ENCODE measurements around the gene C4BPA.

The C4BPA gene

DNA sequence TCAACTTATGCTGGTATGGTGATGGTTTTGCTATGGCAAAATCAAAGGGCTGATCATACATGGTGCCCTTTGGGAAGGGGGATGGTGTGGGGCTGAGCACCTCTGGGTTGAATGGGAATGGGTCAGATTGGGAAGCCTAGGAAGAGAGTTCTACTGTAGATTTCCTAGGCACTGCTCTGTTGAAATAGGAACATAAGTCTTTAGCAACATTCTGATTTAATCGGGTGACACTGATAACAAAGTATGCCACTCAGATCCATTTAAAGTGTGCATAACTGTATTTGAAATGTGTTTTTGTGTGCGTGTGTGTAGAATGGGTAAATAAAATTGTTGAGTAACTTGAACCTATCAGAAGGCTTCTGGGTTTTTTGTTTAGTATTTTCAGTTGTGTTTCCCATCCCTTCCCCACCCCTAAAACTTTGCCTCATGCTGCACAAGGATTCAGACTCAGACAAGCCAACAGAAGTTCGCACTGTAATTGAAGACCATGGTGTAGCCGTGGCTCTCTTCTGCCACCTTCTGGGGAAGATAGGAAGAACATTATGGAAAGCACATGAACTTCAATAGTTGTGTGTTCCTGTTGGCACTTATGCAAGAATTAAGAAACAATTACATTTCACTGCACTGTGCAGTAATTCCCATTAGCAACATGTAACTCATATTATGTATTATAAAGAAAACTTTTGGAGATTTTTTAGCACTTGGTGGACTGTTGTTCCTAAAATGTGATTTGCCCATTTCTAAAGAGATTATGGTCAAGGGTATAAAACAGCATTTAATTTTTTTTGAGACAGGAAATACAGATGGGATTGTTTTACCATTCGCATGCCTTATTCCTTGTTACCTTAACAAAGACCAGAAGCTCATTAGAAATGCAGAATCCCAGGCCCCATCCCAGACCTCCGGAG, 26.3 kb upstream of the C4BPA start:
- DNase-seq (ENCODE audit: low read depth) = peak; percentile 29

DNA sequence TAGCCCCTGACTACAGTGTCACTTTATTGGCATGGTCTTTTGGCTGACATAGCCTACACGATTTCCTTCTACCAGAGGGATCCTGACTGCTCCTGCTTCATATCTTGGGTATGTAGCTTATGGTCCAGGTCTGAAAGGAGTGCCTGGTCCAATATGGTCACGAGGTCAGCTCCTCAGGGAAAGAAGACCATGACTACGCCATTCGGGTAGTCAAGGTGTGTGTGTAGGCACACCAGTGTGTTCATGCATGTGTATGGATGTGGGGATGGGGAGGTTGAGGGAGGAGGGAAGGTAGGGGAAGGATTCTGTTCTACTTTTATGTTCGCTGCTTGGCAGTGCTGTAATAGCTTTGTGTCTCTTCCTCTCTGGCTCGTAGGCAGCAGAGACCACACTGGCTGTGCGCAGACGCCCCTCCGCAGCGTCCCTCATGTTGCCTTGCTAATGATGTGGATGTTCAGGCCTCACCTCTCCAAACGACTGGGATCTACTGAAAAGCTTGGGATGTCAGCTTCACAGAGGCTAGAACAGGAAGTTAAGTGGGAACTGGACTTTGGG, 25.4 kb upstream of the C4BPA start:
- no peak for DNase-seq (ENCODE audit: low read depth)

- no peak for DNase-seq (ENCODE audit: low read depth)
Measured at GRCh38 chr1:207079706-207080241, 24.3 kb upstream of the C4BPA start.

GRCh38 chr1:207081088-207081487, 22.9 kb upstream of the C4BPA start:
- DNase-seq (ENCODE audit: low read depth) = no peak

DNA sequence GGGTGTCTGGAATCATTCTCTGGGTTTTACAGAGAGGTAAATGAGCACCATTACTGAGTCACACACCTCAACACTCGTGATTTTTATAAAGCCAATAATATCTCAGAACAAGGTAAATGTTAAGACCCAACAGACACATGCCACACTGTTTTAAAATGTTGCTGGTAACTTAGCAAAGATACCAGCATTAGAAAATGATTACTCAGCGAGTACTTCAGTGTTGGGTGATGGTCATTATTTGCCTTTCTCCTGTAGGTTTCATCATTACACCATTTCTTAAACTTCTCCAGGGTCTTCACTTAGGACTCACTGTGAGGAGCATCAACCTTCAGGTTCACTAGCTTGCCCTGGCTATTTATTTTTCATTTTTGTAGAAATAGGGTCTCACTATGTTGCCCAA, 22.2 kb upstream of the C4BPA start:
- DNase-seq (ENCODE audit: low read depth) = no peak

DNA sequence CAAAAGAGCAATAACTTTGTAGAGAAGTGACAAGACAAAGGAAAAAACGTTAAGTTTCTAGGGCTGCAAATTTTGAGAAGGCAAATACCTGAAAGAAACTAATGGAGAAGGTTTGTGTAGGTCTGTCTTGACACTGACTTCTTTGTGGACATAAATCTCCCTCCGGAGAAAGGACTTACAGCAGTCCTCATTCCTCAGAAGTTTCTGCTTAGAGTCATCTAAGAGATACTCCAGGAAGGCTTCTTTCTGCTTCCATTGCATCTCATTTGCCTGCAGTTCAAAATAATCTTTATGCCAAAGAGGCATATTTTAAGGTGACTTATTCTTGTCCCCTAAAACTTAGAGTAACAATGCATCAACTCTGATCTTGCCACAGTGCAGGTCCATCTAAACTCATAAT, 19.8 kb upstream of the C4BPA start:
- DNase-seq (ENCODE audit: low read depth) = no peak

GRCh38 chr1:207084701-207085180, 19.3 kb upstream of the C4BPA start:
- peak; percentile 13 for DNase-seq (ENCODE audit: low read depth)

DNA sequence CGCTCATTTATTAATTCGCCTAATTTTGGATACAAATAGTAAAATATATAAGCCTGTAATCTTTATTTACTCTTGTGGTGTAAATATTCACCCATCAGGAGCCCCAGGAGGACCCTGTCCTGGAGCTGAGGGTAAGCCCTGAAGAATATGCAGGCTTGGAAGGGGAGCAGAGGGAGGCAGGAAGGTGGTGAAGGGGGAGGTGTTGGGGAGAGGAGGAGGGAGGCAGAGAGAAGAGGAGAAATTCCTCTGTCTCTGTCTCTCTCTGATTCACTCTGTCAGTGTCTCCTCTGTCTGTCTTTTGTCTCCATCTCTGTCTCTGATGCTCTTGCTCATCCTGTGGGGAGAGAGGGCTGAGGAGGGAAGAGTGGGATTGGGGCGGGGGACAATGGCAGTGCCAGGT, 18.1 kb upstream of the C4BPA start:
- no peak for DNase-seq (ENCODE audit: low read depth)

DNA sequence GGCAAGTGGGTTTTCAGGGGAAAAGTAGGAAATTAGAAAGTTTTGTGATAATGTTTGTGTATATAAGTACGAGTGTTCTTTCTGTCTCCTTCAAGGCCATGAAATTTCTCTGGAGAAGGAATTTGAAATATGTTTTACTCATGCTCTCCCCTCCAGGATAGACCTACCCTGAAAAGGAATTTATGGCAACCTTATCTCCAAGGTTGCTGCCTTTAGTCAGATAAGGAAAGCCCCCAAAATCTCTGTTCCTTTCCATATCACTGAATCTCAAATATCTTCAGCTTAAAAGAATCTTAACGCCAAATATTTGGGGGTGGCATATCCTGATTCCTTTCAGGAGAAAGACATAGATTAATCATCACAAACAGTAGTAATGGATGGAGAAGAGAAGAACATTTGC, 15.9 kb upstream of the C4BPA start:
- no peak for DNase-seq (ENCODE audit: low read depth)

DNA sequence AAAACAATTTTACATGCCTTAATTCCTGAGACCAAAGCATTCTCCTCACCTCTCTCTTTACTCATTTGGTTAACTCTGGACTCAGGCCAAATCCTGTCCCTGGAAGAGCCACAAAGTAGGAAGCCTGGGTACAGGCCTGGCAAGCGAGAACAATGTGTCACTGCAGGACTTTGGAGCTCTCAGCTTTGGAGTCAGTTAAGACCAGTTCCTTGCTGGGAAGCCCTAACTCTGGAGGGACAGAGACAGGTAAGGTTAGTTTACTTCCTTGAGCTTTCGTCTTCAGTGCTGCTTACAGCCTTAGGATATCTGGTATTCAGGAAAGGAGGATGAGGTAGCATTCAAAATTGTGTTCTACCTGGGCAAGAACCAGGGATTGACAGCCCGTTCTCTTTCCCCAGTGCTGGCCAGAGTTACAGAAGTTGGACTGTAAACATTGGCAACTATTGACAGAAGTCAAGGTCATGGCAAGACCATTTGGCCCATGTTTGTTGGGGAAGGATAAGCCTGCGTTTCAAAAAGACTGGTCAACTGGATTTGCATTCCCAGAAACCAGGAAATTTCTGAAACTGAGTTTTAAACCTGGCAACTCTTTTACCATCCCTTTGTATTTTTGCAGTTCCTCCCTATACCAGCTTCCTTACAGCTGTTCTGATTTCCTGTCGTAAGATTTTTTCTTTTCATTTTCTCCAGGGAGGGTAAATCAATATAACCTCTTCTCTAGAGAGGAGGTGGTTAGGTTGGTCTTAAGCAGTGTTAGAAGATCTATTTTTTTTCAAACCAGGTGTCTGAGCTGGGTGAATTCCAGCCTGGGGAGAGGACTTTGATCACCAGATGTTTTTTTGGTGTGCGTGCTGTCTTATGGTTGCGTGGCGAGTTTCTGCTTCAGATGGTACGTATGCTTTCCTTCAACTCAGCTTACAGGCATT, 15.1 kb upstream of the C4BPA start, which contains the start of gene C4BPB:
Gene C4BPB, plus strand, starts transcription at position 160 of the 926 bp plus-strand sequence. Its CDS starts 672 bp downstream, at position 832.
- DNase-seq (ENCODE audit: low read depth) = no peak

DNA sequence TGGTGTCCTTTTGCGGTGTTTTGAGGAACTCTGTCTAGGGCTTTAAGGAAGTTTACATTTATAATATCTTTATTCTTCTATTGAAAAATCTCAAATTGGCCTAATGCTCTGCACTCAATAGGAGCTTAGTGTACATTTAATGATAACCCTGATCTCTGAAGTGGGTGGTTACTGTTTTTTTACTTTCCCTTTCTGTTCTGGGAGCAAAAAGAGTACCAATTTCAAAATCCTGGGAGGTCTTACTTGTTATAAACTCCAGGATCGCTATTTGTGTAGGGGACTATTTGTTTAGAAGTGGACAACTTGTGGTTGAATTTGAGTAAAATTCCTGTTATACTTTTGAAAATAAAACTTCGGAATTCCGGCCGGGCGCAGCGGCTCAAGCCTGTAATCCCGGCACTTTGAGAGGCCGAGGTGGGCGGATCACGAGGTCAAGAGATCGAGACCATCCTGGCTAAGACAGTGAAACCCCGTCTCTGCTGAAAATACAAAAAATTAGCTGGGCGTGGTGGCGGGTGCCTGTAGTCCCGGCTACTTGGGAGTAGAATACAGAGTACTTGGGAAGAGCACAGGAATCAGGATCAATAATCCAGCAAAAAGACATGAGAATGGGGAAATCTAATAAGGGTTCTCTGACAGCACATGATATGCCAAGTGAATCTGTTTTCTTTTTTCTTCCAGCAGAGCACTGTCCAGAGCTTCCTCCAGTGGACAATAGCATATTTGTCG, 14.2 kb upstream of the C4BPA start:
- no peak for DNase-seq (ENCODE audit: low read depth)

DNA sequence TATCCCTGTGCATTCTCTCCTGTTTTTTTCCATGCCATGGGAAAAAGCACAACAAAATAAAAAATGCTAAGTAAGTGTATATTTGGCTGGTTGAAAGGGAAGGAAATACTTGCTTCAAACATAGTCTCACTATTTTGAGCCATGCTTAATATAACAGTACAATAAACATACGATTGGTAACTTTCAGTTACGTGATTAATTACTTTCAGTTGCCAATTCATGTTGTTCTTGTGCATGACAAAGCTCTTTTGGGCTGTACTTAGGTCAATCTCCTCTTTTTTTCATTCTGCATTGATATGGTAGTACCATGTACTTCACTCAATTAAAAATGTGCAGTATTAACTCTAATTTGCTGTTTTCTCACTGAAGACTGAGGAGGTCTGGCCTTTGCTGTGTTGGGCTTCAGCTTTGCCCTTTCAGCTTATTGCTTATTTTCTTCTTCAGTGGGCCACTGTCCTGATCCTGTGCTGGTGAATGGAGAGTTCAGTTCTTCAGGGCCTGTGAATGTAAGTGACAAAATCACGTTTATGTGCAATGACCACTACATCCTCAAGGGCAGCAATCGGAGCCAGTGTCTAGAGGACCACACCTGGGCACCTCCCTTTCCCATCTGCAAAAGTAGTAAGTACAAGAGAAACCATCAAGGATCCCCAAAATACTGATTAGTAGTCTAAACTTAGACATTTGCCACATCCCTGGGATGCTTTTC, 12.7 kb upstream of the C4BPA start:
- DNase-seq (ENCODE audit: low read depth) = no peak

- DNase-seq (ENCODE audit: low read depth) = no peak
Measured at GRCh38 chr1:207093944-207094343, 10.1 kb upstream of the C4BPA start.

GRCh38 chr1:207097871-207098324, 6.1 kb upstream of the C4BPA start:
- DNase-seq (ENCODE audit: low read depth) = no peak

DNA sequence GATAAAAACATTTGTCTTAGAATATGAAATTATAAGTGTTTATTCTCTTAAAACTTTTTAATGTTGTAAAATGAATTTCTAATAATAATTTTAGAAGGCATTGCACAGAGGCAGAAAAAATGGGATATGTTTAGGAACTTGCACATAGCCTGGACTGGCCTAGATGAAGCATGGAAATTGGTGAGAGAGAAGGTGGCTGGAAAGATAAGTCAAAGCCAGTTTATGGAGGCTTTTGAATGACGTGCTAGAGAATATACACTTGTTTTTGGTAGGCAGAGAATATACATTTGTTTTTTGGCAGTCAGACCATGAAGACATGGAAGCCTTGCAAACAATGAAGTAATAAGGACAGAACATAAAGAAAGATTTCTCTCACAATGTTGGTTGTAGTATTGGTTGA, 2.3 kb upstream of the C4BPA start:
- no peak for DNase-seq (ENCODE audit: low read depth)

GRCh38 chr1:207102146-207102545, 1.9 kb upstream of the C4BPA start:
- no peak for DNase-seq (ENCODE audit: low read depth)

DNA sequence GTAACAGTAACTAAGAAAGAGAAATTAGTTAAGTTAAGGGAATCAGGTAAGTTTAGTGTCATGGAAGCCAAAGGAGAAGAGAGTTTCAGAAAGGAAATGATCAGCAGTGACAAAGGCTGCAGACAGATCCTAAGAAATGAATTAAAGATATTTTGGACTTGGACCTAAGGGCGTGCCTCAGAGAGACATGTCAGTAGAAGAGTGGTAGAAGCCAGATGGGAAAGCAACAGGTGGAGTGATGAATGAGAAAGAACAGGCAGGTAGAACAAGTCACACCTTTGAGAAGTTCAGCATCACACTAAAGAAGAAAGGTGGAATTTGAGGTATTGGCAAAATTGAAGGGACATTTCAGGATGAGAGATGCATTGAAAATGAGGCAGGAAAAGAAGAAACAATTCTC, 1.4 kb upstream of the C4BPA start:
- DNase-seq (ENCODE audit: low read depth) = no peak

DNA sequence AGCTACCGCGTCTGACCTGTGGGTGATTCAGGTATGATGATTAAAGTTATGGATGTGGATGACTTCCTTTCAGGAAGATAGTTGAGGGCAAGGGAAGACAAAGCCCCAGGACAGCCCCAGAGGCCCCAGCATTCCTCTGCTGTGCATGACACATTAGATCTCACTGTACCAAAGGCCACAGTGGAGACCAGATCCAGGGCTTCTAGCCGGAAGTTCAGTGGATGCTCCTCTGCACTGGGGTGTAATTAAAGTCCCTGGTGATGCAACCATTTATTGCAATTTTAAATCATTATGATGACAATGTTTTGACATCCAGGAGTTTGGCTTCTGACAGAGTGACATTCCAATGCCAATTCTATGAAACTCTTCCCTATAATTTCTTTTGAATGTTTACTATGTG, 5.0 kb downstream of the C4BPA start:
- DNase-seq (ENCODE audit: low read depth) = no peak

DNA sequence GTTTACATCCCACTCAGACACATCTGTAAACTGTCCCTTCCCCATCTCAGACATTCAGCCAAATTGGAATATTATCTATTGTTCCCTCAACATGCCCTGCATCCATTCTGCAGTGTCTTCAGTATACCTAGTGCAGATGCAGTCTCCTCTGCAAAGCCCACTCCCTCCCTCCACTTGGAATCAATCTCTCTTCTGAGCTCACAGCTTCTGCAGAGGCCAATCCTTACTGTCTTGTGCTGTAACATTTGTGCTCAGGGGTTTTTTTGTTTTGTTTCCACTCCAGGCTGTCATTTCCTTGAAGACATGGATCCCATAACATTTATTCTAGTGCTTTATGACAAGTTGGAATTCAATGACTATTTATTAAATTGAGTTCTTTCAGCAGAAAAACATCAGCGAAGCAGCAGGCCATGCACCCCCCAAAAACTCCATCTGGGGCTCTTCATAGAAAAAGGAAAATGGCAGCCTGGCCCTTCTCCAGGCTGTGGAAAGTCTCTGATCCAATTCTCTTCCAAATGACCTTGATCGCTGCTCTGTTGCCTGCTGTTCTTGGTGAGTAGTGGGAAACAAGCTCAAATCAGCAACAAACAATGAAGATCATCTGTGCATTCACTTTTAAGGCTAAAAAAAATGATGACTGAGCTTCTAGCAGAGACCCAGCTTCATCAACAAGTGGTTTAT, 8.7 kb downstream of the C4BPA start:
- DNase-seq (ENCODE audit: low read depth) = no peak

DNA sequence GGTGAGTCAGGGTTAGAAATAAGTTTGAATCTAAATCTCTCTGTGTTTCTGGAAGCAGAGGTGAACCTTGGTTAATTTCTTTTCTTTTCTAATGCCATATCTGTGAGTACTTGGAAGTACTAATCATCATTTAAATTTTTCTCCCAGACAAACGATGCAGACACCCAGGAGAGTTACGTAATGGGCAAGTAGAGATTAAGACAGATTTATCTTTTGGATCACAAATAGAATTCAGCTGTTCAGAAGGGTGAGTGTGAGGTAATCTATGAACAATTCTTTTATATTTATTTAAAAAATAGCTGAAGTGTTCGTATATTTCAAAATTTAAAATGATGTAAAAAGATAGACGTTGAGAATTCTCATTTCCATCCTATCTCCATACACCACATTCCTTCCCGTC, 11.2 kb downstream of the C4BPA start:
- no peak for DNase-seq (ENCODE audit: low read depth)
